Measurements from ENCODE around the gene FST. TPM values are rescaled to one million over a fixed set of nuclear protein-coding genes. Genes with fewer than 3 reads are reported as not detected.

The FST gene
- total RNA-seq, 1 experiment from 2014 or later, result not detected

DNA sequence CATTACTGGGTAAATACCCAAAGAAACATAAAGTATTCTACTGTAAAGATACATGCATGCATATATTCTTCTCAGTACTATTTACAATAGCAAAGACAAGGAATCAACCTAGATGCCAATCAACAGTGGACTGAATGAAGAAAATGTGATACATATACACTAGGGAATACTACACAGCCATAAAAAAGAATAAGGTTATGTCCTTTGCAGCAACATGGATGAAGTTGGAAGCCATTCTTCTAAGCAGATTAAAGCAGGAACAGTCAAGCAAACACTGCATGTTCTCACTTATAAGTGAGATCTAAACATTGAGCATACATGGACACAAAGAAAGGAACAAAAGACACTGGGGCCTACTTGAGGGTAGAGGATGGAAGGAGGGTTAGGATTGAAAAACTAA is 40.4 kb downstream of the FST start:
- no peak for DNase-seq (ENCODE audit: low spot score)

Other genes with a start within 250 kb of the FST start
- 62.4 and 68.0 TPM in 2 replicates for gene NDUFS4, start 80.0 kb downstream of the FST start, total RNA-seq (2014; rRNA removed; shearing (Covaris generic))